Small intestine (tissue), 7 donors: Measurements from ENCODE around the gene GAP43. TPM values are rescaled to one million over a fixed set of nuclear protein-coding genes. Genes with fewer than 3 reads are reported as not detected.

Experiments
- DNase-seq, 2 donors: peaks; one replicate each; pipeline versions ENCODE4 v3.0.0 to v3.0.0-alpha.2; 2013
- FAIRE-seq: peaks from 2 replicates; lab custom pipeline; 2012; peaks lifted over from hg19 to GRCh38; lab: Jason Lieb, UNC
- H3K27ac ChIP-seq, 3 donors: one replicate each; pipeline ENCODE4 v1.5.1; 2013; ENCODE audit warnings: low read length in 2 of 3, mild to moderate bottlenecking in 2 of 3, control low read depth in 1 of 3, inconsistent platforms in 1 of 3, low read depth in 1 of 3, moderate library complexity in 1 of 3
- H3K27me3 ChIP-seq, 3 donors: one replicate each; pipeline ENCODE4 v1.6.1; 2013; ENCODE audit warnings: low read length in 3 of 3, inconsistent platforms in 1 of 3; ENCODE audit not compliant: control insufficient read depth in 3 of 3, insufficient read depth in 3 of 3
- H3K36me3 ChIP-seq, 3 donors: one replicate each; pipeline ENCODE4 v1.6.1; 2013; ENCODE audit warnings: low read length in 3 of 3, inconsistent platforms in 1 of 3, low read depth in 1 of 3, mild to moderate bottlenecking in 1 of 3, moderate library complexity in 1 of 3; ENCODE audit not compliant: control insufficient read depth in 3 of 3, insufficient read depth in 2 of 3
- H3K4me1 ChIP-seq, 3 donors: one replicate each; pipeline ENCODE4 v1.6.1; 2013; ENCODE audit warnings: low read length in 2 of 3, inconsistent platforms in 1 of 3, low read depth in 1 of 3, mild to moderate bottlenecking in 1 of 3, moderate library complexity in 1 of 3; ENCODE audit not compliant: control insufficient read depth in 3 of 3, insufficient read depth in 2 of 3
- H3K4me3 ChIP-seq, 3 donors: one replicate each; pipeline ENCODE4 v1.5.1; 2013; ENCODE audit warnings: low read length in 3 of 3, control low read depth in 1 of 3, inconsistent platforms in 1 of 3, low read depth in 1 of 3, mild to moderate bottlenecking in 1 of 3, moderate library complexity in 1 of 3
- H3K9me3 ChIP-seq, 2 donors: one replicate each; pipeline ENCODE4 v1.6.1; 2013; ENCODE audit warnings: low read depth in 1 of 2, low read length in 1 of 2; ENCODE audit not compliant: control insufficient read depth in 2 of 2, insufficient read depth in 1 of 2
- WGBS, 3 donors: extraction: QIAGEN DNeasy Blood & Tissue Kit; methylation state at CpG; one replicate each; pipeline ENCODE4 v1.1.7; 2013; 5-methylcytosine and 5-hydroxymethylcytosine counted together
- polyA plus RNA-seq, 4 donors: library from polyadenylated mRNA; stranded (reverse) in 3 of 4; unstranded in 1 of 4; fragments of 200-250 nt in 3 of 4; fragments of 120-200 nt in 1 of 4; gene quantifications; one replicate each; pipeline versions ENCODE4 v1.2.1 to v1.2.3, GENCODE V29; 2013
- donor health status: healthy with polysubstance abuse.
- donor health status: control.
- donor health status: control.
- donor health status: Bipolar disorder and iron deficiency.
- donor health status: healthy.

GAP43 gene
- polyA plus RNA-seq, 4 donors = 0.54 to 22.3 (median 2.1) TPM; not detected in 1

- no peaks in the 10 kb centered on the region for H3K4me1 ChIP-seq
- H3K36me3 ChIP-seq = no peaks in the 10 kb centered on the region
- H3K4me3 ChIP-seq = no peak overlapping the region
- FAIRE-seq = no peak
- no peak overlapping the region for H3K27ac ChIP-seq
- H3K27me3 ChIP-seq = no peaks in the 10 kb centered on the region
- WGBS, 3 donors = 97 to 99% (median 98%) methylated on average over 2 of the region's 2 CpGs
- H3K9me3 ChIP-seq = no peaks in the 10 kb centered on the region
- DNase-seq = no peak
Measured at GRCh38 chr3:115702598-115702997, 79.3 kb downstream of the GAP43 start.

- Histone ChIP-seq H3K4me1 (no peaks in the 10 kb centered on the region), H3K27ac (no peak overlapping the region), H3K36me3 (no peaks in the 10 kb centered on the region), H3K27me3 (peaks cover 0 to 1% (median 0%) of the 10 kb centered on the region in 3 donors), H3K9me3 (no peaks in the 10 kb centered on the region), H3K4me3 (no peak overlapping the region)
- 64 to 73% (median 68%) methylated on average over 4 of the region's 4 CpGs for WGBS, 3 donors
- FAIRE-seq (no peak), DNase-seq (no peak)
Measured at GRCh38 chr3:115704661-115705338, 81.5 kb downstream of the GAP43 start.

DNA sequence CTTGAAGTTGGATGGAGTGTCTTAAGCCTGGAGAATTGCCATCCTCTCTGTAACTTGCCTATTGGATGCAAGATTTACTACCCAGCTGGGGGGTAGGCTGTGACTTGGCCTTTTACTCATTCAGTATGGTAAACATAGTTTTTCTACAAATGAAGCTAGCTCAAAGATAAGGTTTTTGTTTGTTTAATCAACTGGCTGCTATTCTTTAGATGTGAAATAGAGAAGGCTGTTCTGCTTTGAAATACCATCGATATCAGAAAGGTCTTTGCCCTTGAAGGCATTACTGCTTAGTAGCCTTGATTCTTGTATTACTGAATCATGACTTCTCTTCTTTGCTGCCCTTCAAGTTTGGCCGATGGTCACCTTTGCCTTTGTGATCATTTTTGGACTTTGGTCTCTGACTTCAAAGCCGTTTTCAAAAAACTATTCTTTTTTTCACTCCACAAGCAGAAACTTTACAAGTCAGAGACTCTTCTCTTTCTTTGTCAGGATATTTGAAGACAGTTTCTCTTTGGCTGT lies 83.1 kb downstream of the GAP43 start:
- Histone ChIP-seq H3K36me3 (no peaks in the 10 kb centered on the region), H3K9me3 (no peaks in the 10 kb centered on the region), H3K4me1 (no peaks in the 10 kb centered on the region), H3K4me3 (no peak overlapping the region), H3K27ac (no peak overlapping the region), H3K27me3 (peaks cover 0 to 1% (median 0%) of the 10 kb centered on the region in 3 donors)
- DNase-seq (peak in 1 of 2 donors; percentile 6), FAIRE-seq (no peak)
- 13 to 61% (median 35%) methylated on average over 3 of the region's 3 CpGs for WGBS, 3 donors

- no peaks in the 10 kb centered on the region for H3K36me3 ChIP-seq
- 66 to 76% (median 70%) methylated on average over 2 of the region's 2 CpGs for WGBS, 3 donors
- DNase-seq (no peak), FAIRE-seq (no peak)
- H3K27ac ChIP-seq = no peak overlapping the region
- no peaks in the 10 kb centered on the region for H3K9me3 ChIP-seq
- H3K4me3 ChIP-seq = no peak overlapping the region
- H3K4me1 ChIP-seq = no peaks in the 10 kb centered on the region
- peaks cover 0 to 3% (median 0%) of the 10 kb centered on the region in 3 donors for H3K27me3 ChIP-seq
Measured at GRCh38 chr3:115708540-115708939, 85.2 kb downstream of the GAP43 start.

DNA sequence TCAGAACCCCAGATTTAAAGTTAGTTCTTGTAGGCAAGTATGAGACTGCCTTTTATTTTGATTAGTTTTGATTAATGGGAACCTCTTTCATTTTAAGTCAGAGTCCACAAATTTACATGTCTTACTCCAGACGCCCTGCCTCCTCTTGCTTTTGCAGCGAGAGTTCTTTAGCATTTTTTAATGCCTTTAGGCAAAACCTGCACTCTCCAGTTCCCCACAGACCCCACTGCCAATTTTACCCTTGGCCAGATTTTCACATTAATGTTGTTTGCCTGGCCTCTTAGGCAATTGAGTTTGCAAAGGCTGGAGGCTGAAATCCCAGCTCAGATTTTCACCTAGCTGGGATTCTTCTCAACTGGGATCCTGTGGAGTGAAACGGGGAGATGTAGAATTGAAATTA lies 85.8 kb downstream of the GAP43 start:
- FAIRE-seq = no peak
- H3K4me3 ChIP-seq = no peak overlapping the region
- H3K9me3 ChIP-seq = no peaks in the 10 kb centered on the region
- H3K4me1 ChIP-seq = no peaks in the 10 kb centered on the region
- WGBS, 3 donors = 71 to 79% (median 76%) methylated on average over 3 of the region's 3 CpGs
- H3K36me3 ChIP-seq = no peaks in the 10 kb centered on the region
- DNase-seq = no peak
- H3K27ac ChIP-seq = no peak overlapping the region
- peaks cover 0 to 3% (median 0%) of the 10 kb centered on the region in 3 donors for H3K27me3 ChIP-seq

GRCh38 chr3:115709931-115710330 lies 86.6 kb downstream of the GAP43 start:
- no peaks in the 10 kb centered on the region for H3K9me3 ChIP-seq
- H3K36me3 ChIP-seq = no peaks in the 10 kb centered on the region
- H3K27me3 ChIP-seq = peaks cover 0 to 3% (median 0%) of the 10 kb centered on the region in 3 donors
- no peak for DNase-seq
- H3K27ac ChIP-seq = no peak overlapping the region
- H3K4me3 ChIP-seq = no peak overlapping the region
- WGBS, 3 donors = 81 to 90% (median 86%) methylated on average over 3 of the region's 3 CpGs
- no peaks in the 10 kb centered on the region for H3K4me1 ChIP-seq
- no peak for FAIRE-seq

GRCh38 chr3:115710799-115711198 lies 87.5 kb downstream of the GAP43 start:
- Histone ChIP-seq H3K9me3 (no peaks in the 10 kb centered on the region), H3K4me3 (no peak overlapping the region), H3K4me1 (no peaks in the 10 kb centered on the region), H3K36me3 (no peaks in the 10 kb centered on the region), H3K27ac (no peak overlapping the region), H3K27me3 (peaks cover 0 to 3% (median 0%) of the 10 kb centered on the region in 3 donors)
- no peak for FAIRE-seq
- 33 to 72% (median 45%) methylated on average over 2 of the region's 2 CpGs for WGBS, 3 donors
- DNase-seq = no peak

- 0% methylated on average over 1 of the region's 1 CpG for WGBS, 3 donors
- H3K36me3 ChIP-seq = no peaks in the 10 kb centered on the region
- H3K9me3 ChIP-seq = no peaks in the 10 kb centered on the region
- peaks cover 0 to 3% (median 0%) of the 10 kb centered on the region in 3 donors for H3K27me3 ChIP-seq
- no peak for FAIRE-seq
- H3K27ac ChIP-seq = no peak overlapping the region
- H3K4me1 ChIP-seq = no peaks in the 10 kb centered on the region
- DNase-seq = no peak
- no peak overlapping the region for H3K4me3 ChIP-seq
Measured at GRCh38 chr3:115712871-115713270, 89.6 kb downstream of the GAP43 start.
